Subcutaneous adipose tissue (tissue), 4 donors: ENCODE measurements around the gene SH3BP5. TPM values are rescaled to one million over a fixed set of nuclear protein-coding genes. Genes with fewer than 3 reads are reported as not detected.

Experiments used
- CTCF ChIP-seq: fragments of 450-650 bp; IDR thresholded peaks from one replicate; pipeline ENCODE4 v1.5.1; 2016; ENCODE audit warnings: low read depth, mild to moderate bottlenecking, control low read depth, antibody characterized with exemption, moderate library complexity
- total RNA-seq, 4 donors: library from RNA; depleted of rRNA; stranded (reverse); fragments of >200 nt; gene quantifications; one replicate each; pipeline ENCODE4 v1.1.0, GENCODE V29; 2016

Gene SH3BP5
- total RNA-seq, 4 donors from 2014 or later = 67.5 to 90.6 (median 83.7) TPM

- TF ChIP-seq CTCF = no peak
Measured at GRCh38 chr3:15279671-15280402, 52.5 kb downstream of the SH3BP5 start.

GRCh38 chr3:15279205-15279604 lies 53.2 kb downstream of the SH3BP5 start:
- TF ChIP-seq CTCF = no peak

- no peak for TF ChIP-seq CTCF
Measured at GRCh38 chr3:15277861-15278500, 54.4 kb downstream of the SH3BP5 start.

GRCh38 chr3:15276028-15276724 lies 56.2 kb downstream of the SH3BP5 start:
- no peak for TF ChIP-seq CTCF

GRCh38 chr3:15273227-15273626 lies 59.2 kb downstream of the SH3BP5 start:
- no peak for TF ChIP-seq CTCF

- TF ChIP-seq CTCF = no peak
Measured at GRCh38 chr3:15272426-15273196, 59.8 kb downstream of the SH3BP5 start.
